OCI-LY1 (cell line): Measurements from ENCODE around the gene CNTNAP2.

Experiments
- H2AFZ ChIP-seq: fragments of 200-600 bp; sonication (generic), shearing (Covaris generic); 2 replicates; pipeline ENCODE4 v1.6.0; 2014; ENCODE audit warnings: antibody characterized with exemption, mild to moderate bottlenecking, low read length
- H3F3A ChIP-seq: fragments of 200-600 bp; sonication (generic), shearing (Covaris generic); 2 replicates; pipeline ENCODE4 v1.6.0; 2014; ENCODE audit warnings: mild to moderate bottlenecking, antibody characterized with exemption, low read length, moderate library complexity; ENCODE audit not compliant: insufficient read depth
- H3K27ac ChIP-seq: fragments of 200-600 bp; sonication (generic); 2 replicates; pipeline ENCODE4 v1.5.1; 2014; ENCODE audit warnings: low read length, mixed run types, mild to moderate bottlenecking, low read depth; ENCODE audit not compliant: poor library complexity, severe bottlenecking
- H3K27me3 ChIP-seq: fragments of 200-600 bp; sonication (generic); 2 replicates; pipeline ENCODE4 v1.6.0; 2014; ENCODE audit warnings: antibody characterized with exemption, mild to moderate bottlenecking, low read length, moderate library complexity; ENCODE audit not compliant: insufficient read depth
- H3K36me3 ChIP-seq: fragments of 200-600 bp; sonication (generic); 2 replicates; pipeline ENCODE4 v1.6.1; 2014; ENCODE audit warnings: mild to moderate bottlenecking, antibody characterized with exemption, low read length, moderate library complexity, mixed read lengths; ENCODE audit not compliant: insufficient read depth
- H3K4me1 ChIP-seq: fragments of 200-600 bp; sonication (generic); 2 replicates; pipeline ENCODE4 v1.5.1; 2014; ENCODE audit warnings: mild to moderate bottlenecking, low read length, moderate library complexity; ENCODE audit not compliant: insufficient read depth, severe bottlenecking
- H3K4me2 ChIP-seq: fragments of 200-600 bp; sonication (generic), shearing (Covaris generic); 2 replicates; pipeline ENCODE4 v1.6.1; 2014; ENCODE audit warnings: low read length
- H3K4me3 ChIP-seq: fragments of 200-600 bp; sonication (generic); 2 replicates; pipeline ENCODE4 v1.5.1; 2014; ENCODE audit warnings: low read length, low read depth, mild to moderate bottlenecking, mixed read lengths; ENCODE audit not compliant: poor library complexity, severe bottlenecking
- H3K79me2 ChIP-seq: fragments of 200-600 bp; shearing (Covaris generic); 2 replicates; pipeline ENCODE4 v1.6.1; 2016; ENCODE audit warnings: mixed run types, low read length, mixed read lengths; ENCODE audit not compliant: insufficient read depth
- H3K9ac ChIP-seq: fragments of 200-600 bp; sonication (generic), shearing (Covaris generic); 2 replicates; pipeline ENCODE4 v1.6.1; 2014; ENCODE audit warnings: mild to moderate bottlenecking, low read length, mixed read lengths
- H3K9me2 ChIP-seq: fragments of 200-600 bp; sonication (generic), shearing (Covaris generic); 2 replicates; pipeline ENCODE4 v1.6.1; 2014; ENCODE audit warnings: low read depth, mild to moderate bottlenecking, low read length, mixed read lengths
- H3K9me3 ChIP-seq: fragments of 200-600 bp; shearing (Covaris generic); 2 replicates; pipeline ENCODE4 v1.6.1; 2014; ENCODE audit warnings: low read length, mixed read lengths
- H4K20me1 ChIP-seq: fragments of 200-600 bp; sonication (generic), shearing (Covaris generic); 2 replicates; pipeline ENCODE4 v1.6.0; 2016; ENCODE audit warnings: mild to moderate bottlenecking, low read length; ENCODE audit not compliant: insufficient read depth
- EZH2 ChIP-seq: fragments of 200-600 bp; sonication (generic), shearing (Covaris generic); IDR thresholded peaks from 2 replicates; pipeline ENCODE4 v1.8.0; 2017; ENCODE audit warnings: borderline replicate concordance, mixed run types, mild to moderate bottlenecking, antibody characterized with exemption, low read length, moderate library complexity, mixed read lengths
- TF ChIP-seq, protein P1 (sequence below): fragments of 200-600 bp; sonication (generic), shearing (Covaris generic); IDR thresholded peaks from 2 replicates; pipeline ENCODE4 v1.5.1; 2017; ENCODE audit warnings: mild to moderate bottlenecking, antibody characterized with exemption, low read length, moderate library complexity, mixed read lengths

Gene CNTNAP2

DNA sequence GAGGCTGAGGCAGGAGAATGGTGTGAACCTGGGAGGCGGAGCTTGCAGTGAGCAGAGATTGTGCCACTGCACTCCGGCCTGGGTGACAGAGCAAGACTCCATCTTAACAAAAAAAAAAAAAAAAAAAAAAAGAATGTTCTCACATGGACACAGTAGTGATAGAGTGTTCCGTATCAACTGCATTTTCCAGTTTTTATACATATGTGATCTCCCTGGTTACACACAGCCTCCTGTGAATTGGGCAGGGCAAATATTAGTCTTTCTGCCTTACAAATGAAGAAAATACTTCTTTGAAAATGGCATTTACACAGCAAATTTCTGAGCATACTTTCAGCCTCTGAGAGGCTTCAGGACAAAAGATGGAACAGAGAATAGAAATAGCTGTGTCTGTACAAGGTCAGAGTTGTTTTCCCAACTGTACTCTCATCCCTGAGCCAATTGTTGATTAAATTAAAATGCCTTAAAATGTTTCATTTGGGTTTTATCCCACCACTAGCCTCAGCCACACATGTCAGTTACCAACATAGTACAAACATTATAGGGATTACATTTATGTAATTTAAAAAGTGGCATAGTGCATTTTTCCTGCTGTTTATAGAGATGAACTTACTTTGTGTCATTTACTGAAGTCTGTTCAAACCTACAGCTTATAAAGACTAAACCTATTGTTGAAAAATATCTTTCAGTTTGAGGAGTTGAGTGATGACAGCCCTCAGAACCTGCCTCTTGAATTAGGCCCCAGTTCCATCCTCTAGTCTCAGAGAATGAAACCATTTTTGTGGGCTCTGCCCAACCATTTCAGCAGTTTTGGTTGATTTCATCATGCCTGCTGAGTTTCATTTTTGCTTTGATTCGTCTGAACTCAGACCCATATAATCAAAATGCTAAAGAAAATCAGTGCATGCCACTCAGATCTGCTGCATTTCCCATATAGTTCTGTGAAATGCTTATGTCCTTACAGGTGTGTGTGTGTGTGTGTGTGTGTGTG, 1864.5 kb downstream of the CNTNAP2 start:
- Histone ChIP-seq H3K27me3 (no peaks in the 10 kb centered on the region), H3K4me2 (no peak overlapping the region), H3K9me2 (no peaks in the 10 kb centered on the region), H3K4me1 (no peaks in the 10 kb centered on the region), H2AFZ (no peak overlapping the region), H4K20me1 (no peaks in the 10 kb centered on the region), H3K27ac (no peak overlapping the region), H3K36me3 (no peaks in the 10 kb centered on the region), H3K9ac (no peak overlapping the region), H3K9me3 (no peaks in the 10 kb centered on the region), H3F3A (no peaks in the 10 kb centered on the region), H3K79me2 (no peaks in the 10 kb centered on the region), H3K4me3 (no peak overlapping the region)
- TF ChIP-seq EZH2 = no peak
- TF ChIP-seq, protein P1, sequence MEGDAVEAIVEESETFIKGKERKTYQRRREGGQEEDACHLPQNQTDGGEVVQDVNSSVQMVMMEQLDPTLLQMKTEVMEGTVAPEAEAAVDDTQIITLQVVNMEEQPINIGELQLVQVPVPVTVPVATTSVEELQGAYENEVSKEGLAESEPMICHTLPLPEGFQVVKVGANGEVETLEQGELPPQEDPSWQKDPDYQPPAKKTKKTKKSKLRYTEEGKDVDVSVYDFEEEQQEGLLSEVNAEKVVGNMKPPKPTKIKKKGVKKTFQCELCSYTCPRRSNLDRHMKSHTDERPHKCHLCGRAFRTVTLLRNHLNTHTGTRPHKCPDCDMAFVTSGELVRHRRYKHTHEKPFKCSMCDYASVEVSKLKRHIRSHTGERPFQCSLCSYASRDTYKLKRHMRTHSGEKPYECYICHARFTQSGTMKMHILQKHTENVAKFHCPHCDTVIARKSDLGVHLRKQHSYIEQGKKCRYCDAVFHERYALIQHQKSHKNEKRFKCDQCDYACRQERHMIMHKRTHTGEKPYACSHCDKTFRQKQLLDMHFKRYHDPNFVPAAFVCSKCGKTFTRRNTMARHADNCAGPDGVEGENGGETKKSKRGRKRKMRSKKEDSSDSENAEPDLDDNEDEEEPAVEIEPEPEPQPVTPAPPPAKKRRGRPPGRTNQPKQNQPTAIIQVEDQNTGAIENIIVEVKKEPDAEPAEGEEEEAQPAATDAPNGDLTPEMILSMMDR = no peak

DNA sequence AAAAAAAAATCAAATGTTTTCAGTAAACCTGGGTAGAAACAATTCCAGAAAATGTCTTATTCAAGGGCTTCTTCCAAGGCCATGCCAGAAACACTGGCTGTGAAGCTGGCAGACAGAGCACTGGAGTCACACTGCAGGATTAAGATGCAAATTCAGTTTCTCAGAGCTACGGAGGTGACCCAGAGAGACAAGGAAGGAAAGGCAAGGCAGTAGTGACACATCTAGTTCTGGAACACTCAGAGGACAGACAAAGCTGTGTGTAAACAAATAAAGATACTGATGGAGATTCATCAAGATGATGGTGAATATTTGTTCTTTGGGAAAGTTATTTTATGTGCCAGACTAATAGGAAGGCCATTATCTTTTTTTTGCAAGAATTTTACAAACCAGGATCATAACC, 1865.7 kb downstream of the CNTNAP2 start:
- H3K27me3 ChIP-seq = no peaks in the 10 kb centered on the region
- H3K4me3 ChIP-seq = no peak overlapping the region
- no peaks in the 10 kb centered on the region for H3K79me2 ChIP-seq
- H4K20me1 ChIP-seq = no peaks in the 10 kb centered on the region
- H3K9ac ChIP-seq = no peak overlapping the region
- H3F3A ChIP-seq = no peaks in the 10 kb centered on the region
- TF ChIP-seq EZH2 = no peak
- TF ChIP-seq, protein P1 = no peak
- no peaks in the 10 kb centered on the region for H3K9me2 ChIP-seq
- no peak overlapping the region for H3K4me2 ChIP-seq
- no peak overlapping the region for H2AFZ ChIP-seq
- H3K4me1 ChIP-seq = no peaks in the 10 kb centered on the region
- no peaks in the 10 kb centered on the region for H3K9me3 ChIP-seq
- no peak overlapping the region for H3K27ac ChIP-seq
- H3K36me3 ChIP-seq = no peaks in the 10 kb centered on the region

GRCh38 chr7:147984265-147984664, 1867.7 kb downstream of the CNTNAP2 start:
- H3F3A ChIP-seq = no peaks in the 10 kb centered on the region

More at GRCh38 chr7:147984265-147984664, 1867.7 kb downstream of the CNTNAP2 start:
- H3K4me1 ChIP-seq = no peaks in the 10 kb centered on the region
- TF ChIP-seq, protein P1 = no peak
- TF ChIP-seq EZH2 = no peak
- no peak overlapping the region for H3K27ac ChIP-seq
- H4K20me1 ChIP-seq = no peaks in the 10 kb centered on the region
- H3K9ac ChIP-seq = no peak overlapping the region
- no peaks in the 10 kb centered on the region for H3K9me2 ChIP-seq
- no peak overlapping the region for H2AFZ ChIP-seq
- no peak overlapping the region for H3K4me3 ChIP-seq
- H3K27me3 ChIP-seq = no peaks in the 10 kb centered on the region
- H3K79me2 ChIP-seq = no peaks in the 10 kb centered on the region
- H3K9me3 ChIP-seq = no peaks in the 10 kb centered on the region
- H3K4me2 ChIP-seq = no peak overlapping the region
- H3K36me3 ChIP-seq = no peaks in the 10 kb centered on the region
